GM12878 (cell line): ENCODE results near the gene GPAT2. TPM values are rescaled to one million over a fixed set of nuclear protein-coding genes. Genes with fewer than 3 reads are reported as not detected.

Experiments
- ATAC-seq: fragments of 200-7000 bp; cut with Tn5 transposase; 3 replicates; pipeline ENCODE4 v1.9.1; 2020; ENCODE audit warnings: mild to moderate bottlenecking, moderate library complexity
- BruUV-seq: library from RNA; stranded (reverse); fragments of 400-500 nt; replicated peaks from 2 replicates; lab custom pipeline; 2021; lab: Mats Ljungman, UMichigan
- CTCF ChIA-PET: fragments of 300-600 bp; sonication (Branson Sonifier 250); formaldehyde crosslinking; extraction: SDS; loops from one replicate; lab custom pipeline; 2021; ENCODE audit warnings: inconsistent platforms; lab: Yijun Ruan, JAX
- POLR2A ChIA-PET: fragments of 350-600 bp; formaldehyde crosslinking; extraction: SDS; loops from one replicate; lab custom pipeline; 2021; ENCODE audit warnings: inconsistent platforms; lab: Charles Lee
- RAD21 ChIA-PET: fragments of 300-600 bp; sonication (Branson Sonifier 250); formaldehyde crosslinking; loops from one replicate; lab custom pipeline; 2023; ENCODE audit warnings: antibody characterized with exemption; ENCODE audit not compliant: unreplicated experiment; lab: Charles Lee
- SMC1A ChIA-PET: fragments of 300-600 bp; sonication (Branson Sonifier 250); formaldehyde crosslinking; loops from one replicate; lab custom pipeline; 2023; ENCODE audit not compliant: unreplicated experiment, uncharacterized antibody; lab: Charles Lee
- DNase-seq: peaks from one replicate; pipeline ENCODE4 v3.0.0-alpha.2; 2011; ENCODE audit warnings: low read depth, low spot score
- FAIRE-seq: peaks from 3 replicates; lab custom pipeline; 2011; peaks lifted over from hg19 to GRCh38; lab: Jason Lieb, UNC
- H2AFZ ChIP-seq: 2 replicates; pipeline ENCODE4 v1.6.0; 2011; ENCODE audit warnings: low read depth, low read length, control low read depth; ENCODE audit not compliant: control insufficient read depth
- H3K27ac ChIP-seq: 2 replicates; pipeline ENCODE4 v1.5.1; 2011; ENCODE audit warnings: control low read depth; ENCODE audit not compliant: control insufficient read depth, insufficient read depth
- H3K27me3 ChIP-seq, 2 experiments: replicated peaks in 1 of 2; 2 replicates each; pipeline versions ENCODE4 v1.6.0 to v1.6.1; 2011; ENCODE audit warnings: low read length in 1 of 2; ENCODE audit not compliant: control insufficient read depth in 2 of 2, insufficient read depth in 2 of 2
- H3K36me3 ChIP-seq, 2 experiments: 2 replicates each; pipeline ENCODE4 v1.5.1; 2011; ENCODE audit warnings: low read length in 1 of 2; ENCODE audit not compliant: control insufficient read depth in 2 of 2, insufficient read depth in 2 of 2
- H3K4me1 ChIP-seq: 2 replicates; pipeline ENCODE4 v1.6.1; 2011; ENCODE audit warnings: mild to moderate bottlenecking, low read length, moderate library complexity, mixed read lengths; ENCODE audit not compliant: control insufficient read depth, insufficient read depth
- H3K4me2 ChIP-seq: 2 replicates; pipeline ENCODE4 v1.6.0; 2011; ENCODE audit warnings: control low read depth; ENCODE audit not compliant: control insufficient read depth, insufficient read depth
- H3K4me3 ChIP-seq: fragments of 200-600 bp; sonication (generic); 2 replicates; pipeline ENCODE4 v1.5.1; 2016
- H3K79me2 ChIP-seq: 2 replicates; pipeline ENCODE4 v1.6.0; 2011; ENCODE audit warnings: low read length; ENCODE audit not compliant: control insufficient read depth, insufficient read depth
- H3K9ac ChIP-seq: 2 replicates; pipeline ENCODE4 v1.8.0; 2011; ENCODE audit warnings: low read length, control low read depth, mixed read lengths; ENCODE audit not compliant: control insufficient read depth, insufficient read depth
- H3K9me3 ChIP-seq: replicated peaks from 3 replicates; pipeline ENCODE4 v1.5.1; 2011; ENCODE audit warnings: mild to moderate bottlenecking, low read length; ENCODE audit not compliant: control insufficient read depth, insufficient read depth
- H4K20me1 ChIP-seq: 2 replicates; pipeline ENCODE4 v1.6.0; 2011; ENCODE audit not compliant: control insufficient read depth, insufficient read depth
- BCL3 ChIP-seq: IDR thresholded peaks from 2 replicates; pipeline ENCODE4 v1.6.1; 2011; ENCODE audit warnings: borderline replicate concordance, low read depth, mild to moderate bottlenecking, moderate library complexity, low read length; ENCODE audit not compliant: insufficient read depth, poor library complexity, severe bottlenecking
- BCLAF1 ChIP-seq: fragments of 450-650 bp; IDR thresholded peaks from 2 replicates; pipeline ENCODE4 v1.6.1; 2017; ENCODE audit warnings: antibody characterized with exemption, mild to moderate bottlenecking, moderate library complexity
- PML ChIP-seq: IDR thresholded peaks from 2 replicates; pipeline ENCODE4 v1.6.1; 2012; ENCODE audit warnings: low read length, inconsistent platforms
- STAT3 ChIP-seq: IDR thresholded peaks from 2 replicates; pipeline ENCODE4 v1.6.1; 2011; ENCODE audit warnings: low read depth, low read length, improper control_type of control experiment
- WGBS: methylation state at CpG from one replicate; pipeline ENCODE4 v1.1.6; 2016; ENCODE audit warnings: low lambda C conversion rate; ENCODE audit not compliant: insufficient replicate concordance, insufficient coverage; ENCODE audit errors: missing lambda C conversion rate; 5-methylcytosine and 5-hydroxymethylcytosine counted together
- in situ Hi-C: fragments of 300-500 bp; cut with MboI; formaldehyde crosslinking; loops from 9 replicates; pipeline ENCODE4 v1.14.3; 2018; ENCODE audit warnings: mixed read lengths
- intact Hi-C: fragments of 100-400 bp; cut with micrococcal nuclease; formaldehyde crosslinking; loops from one replicate; pipeline ENCODE4 v1.14.2; 2022; ENCODE audit not compliant: unreplicated experiment
- polyA plus RNA-seq, 11 experiments: library from polyadenylated mRNA; depleted of rRNA in 4 of 11; unstranded in 6 of 11; stranded (reverse) in 5 of 11; fragments of >200 nt; fragmentation: Nextera tagmentation in 4 of 11; fragmentation: Illumina TruSeq in 1 of 11; extraction: Ambion mirVana in 4 of 11; extraction: Trizol in 1 of 11; gene quantifications; 1 replicate in 1 of 11; 2 replicates in 10 of 11; pipeline versions ENCODE4 v1.2.1 to v1.2.3, GENCODE V29; 2011 to 2016; ENCODE audit warnings: inconsistent platforms in 2 of 11, missing spikeins in 2 of 11, low read depth in 1 of 11
- total RNA-seq, 4 experiments: library from RNA; depleted of rRNA in 3 of 4; stranded (reverse); fragments of >200 nt in 3 of 4; fragmentation: Illumina TruSeq in 1 of 4; extraction: Trizol in 1 of 4; gene quantifications; 2 replicates each; pipeline versions ENCODE4 v1.2.1 to v1.2.3, GENCODE V29; 2013 to 2021

GPAT2 gene
- total and polyA plus RNA-seq, 10 of the 15 experiments (the other 5 are each of a cell fraction or from before 2014, with no cell fraction given): 0.04 to 0.05 TPM; not detected in 8

- H3K4me1 ChIP-seq: no peaks in the 10 kb centered on the region
- no peak overlapping the region for H3K4me2 ChIP-seq
- H3K9me3 ChIP-seq: no peaks in the 10 kb centered on the region; the same call in 1 of the 3 replicates
- H3K27ac ChIP-seq: no peak overlapping the region
- in situ Hi-C loops: loop anchor here (10.0 kb wide), 1 partner anchor 60 kb away; no protein-coding TSS in a partner anchor
- no peak for FAIRE-seq
- no peaks in the 10 kb centered on the region; a peak in 1 of 4 replicates for H3K27me3 ChIP-seq
- BruUV-seq: no TSS peak
- H2AFZ ChIP-seq: no peak overlapping the region
- no peak for ATAC-seq
- TF ChIP-seq BCL3: no peak
- no peak for TF ChIP-seq PML
- TF ChIP-seq STAT3: no peak
- no peak for TF ChIP-seq BCLAF1
- CTCF ChIA-PET: interaction anchor here (0.8 to 1.7 kb wide), 4 partner anchors 42 to 83 kb away, joined by 3 to 5 read pairs (median 4); no protein-coding TSS in a partner anchor
- no peak for DNase-seq
- no peak overlapping the region for H3K9ac ChIP-seq
- intact Hi-C loops: no loop called here
- RAD21 ChIA-PET: interaction anchor here (0.9 to 1.3 kb wide), 3 partner anchors 62 to 158 kb away, joined by 3 read pairs; no protein-coding TSS in a partner anchor
- SMC1A ChIA-PET: no interaction called here
- 8% methylated on average over 2 of the region's 2 CpGs for WGBS
- H3K4me3 ChIP-seq: no peak overlapping the region
- POLR2A ChIA-PET: no interaction called here
- no peaks in the 10 kb centered on the region for H3K79me2 ChIP-seq
- H3K36me3 ChIP-seq: no peaks in the 10 kb centered on the region
- no peaks in the 10 kb centered on the region for H4K20me1 ChIP-seq
Measured at GRCh38 chr2:96075199-96075771, 40.6 kb upstream of the GPAT2 start.
